Esophagus squamous epithelium (tissue), 5 donors: ENCODE data around the gene FUT4. TPM values are rescaled to one million over a fixed set of nuclear protein-coding genes. Genes with fewer than 3 reads are reported as not detected.

Source experiments
- DNase-seq: peaks from one replicate; lab custom pipeline; 2025; lab: John Stamatoyannopoulos, UW
- H3K27ac ChIP-seq, 4 donors: fragments of 200-600 bp; sonication (generic); one replicate each; pipeline ENCODE4 v1.5.1; 2016 to 2019; ENCODE audit warnings: mild to moderate bottlenecking in 1 of 4
- H3K27me3 ChIP-seq, 4 donors: fragments of 200-600 bp; sonication (generic); 1 replicate in 3 of 4; 2 replicates in 1 of 4; pipeline versions ENCODE4 v1.5.1 to v1.6.0; 2017 to 2021; ENCODE audit warnings: antibody characterized with exemption in 1 of 4
- H3K36me3 ChIP-seq, 3 donors: fragments of 200-600 bp; sonication (generic); one replicate each; pipeline ENCODE4 v1.5.1; 2016 to 2019
- H3K4me1 ChIP-seq, 3 donors: fragments of 200-600 bp; sonication (generic); one replicate each; pipeline ENCODE4 v1.5.1; 2017 to 2019
- H3K4me3 ChIP-seq, 4 donors: fragments of 200-600 bp; sonication (generic); 1 replicate in 3 of 4; 2 replicates in 1 of 4; pipeline ENCODE4 v1.5.1; 2016 to 2019; ENCODE audit warnings: mild to moderate bottlenecking in 2 of 4, moderate library complexity in 1 of 4
- H3K9me3 ChIP-seq, 3 donors: fragments of 200-600 bp; sonication (generic); one replicate each; pipeline ENCODE4 v1.5.1; 2016 to 2019
- CTCF ChIP-seq, 6 experiments: fragments of 450-650 bp in 4 of 6; fragments of 200-600 bp in 2 of 6; sonication (generic) in 2 of 6; IDR thresholded peaks; one replicate each; pipeline ENCODE4 v1.5.1; 2016 to 2019; ENCODE audit warnings: antibody characterized with exemption in 6 of 6, mild to moderate bottlenecking in 4 of 6, moderate library complexity in 4 of 6
- POLR2A ChIP-seq, 4 donors: fragments of 450-650 bp; IDR thresholded peaks; one replicate each; pipeline ENCODE4 v1.6.1; 2017; ENCODE audit warnings: antibody characterized with exemption in 4 of 4, mild to moderate bottlenecking in 4 of 4, moderate library complexity in 3 of 4
- WGBS, 2 donors: methylation state at CpG; one replicate each; pipeline ENCODE4 v1.1.5; 2018; 5-methylcytosine and 5-hydroxymethylcytosine counted together
- intact Hi-C: fragments of 100-400 bp; cut with DNase I; formaldehyde crosslinking; loops from one replicate; pipeline ENCODE4 v1.15.0; 2022
- total RNA-seq, 4 donors: library from RNA; depleted of rRNA; stranded (reverse); fragments of >200 nt; gene quantifications; one replicate each; pipeline ENCODE4 v1.1.0, GENCODE V29; 2016
- donor health status: DM: yes; HTN: yes; CAD: no.

Gene FUT4
- total RNA-seq, 4 donors from 2014 or later = 1.4 to 6.1 (median 1.8) TPM

- WGBS, 2 donors = 75 to 79% methylated on average over 2 of the region's 2 CpGs
- Histone ChIP-seq H3K4me3 (no peak overlapping the region), H3K27ac (no peak overlapping the region), H3K36me3 (no peaks in the 10 kb centered on the region), H3K4me1 (peaks cover 0 to 16% (median 4%) of the 10 kb centered on the region in 3 donors), H3K9me3 (no peaks in the 10 kb centered on the region), H3K27me3 (peaks cover 0 to 6% (median 0%) of the 10 kb centered on the region in 4 donors)
- no peak for TF ChIP-seq POLR2A (IDR thresholded peaks at IDR 0.05)
- TF ChIP-seq CTCF (IDR thresholded peaks at IDR 0.05) = no peak
- DNase-seq = no peak
- intact Hi-C loops = no loop called here
Measured at GRCh38 chr11:94515398-94515797, 28.3 kb upstream of the FUT4 start.

GRCh38 chr11:94516725-94517124, 27.0 kb upstream of the FUT4 start:
- no peak overlapping the region for H3K4me3 ChIP-seq
- H3K9me3 ChIP-seq = no peaks in the 10 kb centered on the region
- H3K36me3 ChIP-seq = no peaks in the 10 kb centered on the region
- H3K4me1 ChIP-seq = peaks cover 0 to 16% (median 4%) of the 10 kb centered on the region in 3 donors
- intact Hi-C loops = no loop called here
- H3K27me3 ChIP-seq = peaks cover 0 to 6% (median 0%) of the 10 kb centered on the region in 4 donors
- TF ChIP-seq CTCF (IDR thresholded peaks at IDR 0.05) = no peak
- TF ChIP-seq POLR2A (IDR thresholded peaks at IDR 0.05) = no peak
- no peak overlapping the region for H3K27ac ChIP-seq
- WGBS, 2 donors = 54 to 92% methylated on average over 1 of the region's 1 CpG
- no peak for DNase-seq

- Histone ChIP-seq H3K36me3 (no peaks in the 10 kb centered on the region), H3K4me3 (no peak overlapping the region), H3K9me3 (no peaks in the 10 kb centered on the region), H3K4me1 (peaks cover 0 to under 1% (median 0%) of the 10 kb centered on the region in 3 donors), H3K27me3 (peaks cover 0 to 3% (median 0%) of the 10 kb centered on the region in 4 donors), H3K27ac (no peak overlapping the region)
- intact Hi-C loops = no loop called here
- TF ChIP-seq POLR2A (IDR thresholded peaks at IDR 0.05) (no peak), CTCF (IDR thresholded peaks at IDR 0.05) (no peak)
- WGBS, 2 donors = 57 to 58% methylated on average over 4 of the region's 4 CpGs
- no peak for DNase-seq
Measured at GRCh38 chr11:94518300-94518699, 25.4 kb upstream of the FUT4 start.

- Histone ChIP-seq H3K27me3 (peaks cover 0 to 3% (median 0%) of the 10 kb centered on the region in 4 donors), H3K4me3 (no peak overlapping the region), H3K27ac (no peak overlapping the region), H3K9me3 (no peaks in the 10 kb centered on the region), H3K4me1 (no peaks in the 10 kb centered on the region), H3K36me3 (no peaks in the 10 kb centered on the region)
- WGBS, 2 donors = 14 to 18% methylated on average over 5 of the region's 5 CpGs
- intact Hi-C loops = loop anchor here (10.0 kb wide), 1 partner anchor 75 kb away; no protein-coding TSS in a partner anchor
- DNase-seq = no peak
- TF ChIP-seq POLR2A (IDR thresholded peaks at IDR 0.05) (no peak), CTCF (IDR thresholded peaks at IDR 0.05) (peak; percentile 58 to 70 (median 67))
Measured at GRCh38 chr11:94519478-94520084, 24.1 kb upstream of the FUT4 start.

GRCh38 chr11:94521684-94522083, 22.0 kb upstream of the FUT4 start:
- WGBS, 2 donors = 61 to 66% methylated on average over 4 to 5 of the region's 5 CpGs
- Histone ChIP-seq H3K4me1 (peaks cover 0 to 16% (median 0%) of the 10 kb centered on the region in 3 donors), H3K27ac (no peak overlapping the region), H3K27me3 (peaks cover 0 to 3% (median 0%) of the 10 kb centered on the region in 4 donors), H3K36me3 (no peaks in the 10 kb centered on the region), H3K9me3 (no peaks in the 10 kb centered on the region), H3K4me3 (no peak overlapping the region)
- no peak for DNase-seq
- intact Hi-C loops = loop anchor here (10.0 kb wide), 1 partner anchor 73 kb away; no protein-coding TSS in a partner anchor
- TF ChIP-seq CTCF (IDR thresholded peaks at IDR 0.05) = peak in 4 of 6 experiments; percentile 17 to 49 (median 26)
- TF ChIP-seq POLR2A (IDR thresholded peaks at IDR 0.05) = no peak
